ENCODE results near the gene CD58.
A peak's percentile ranks its signal among the peaks of the same experiment; 100 is the strongest.
"Not testable (repeated sequence)": the region's sequence is repeated elsewhere in the genome, so short reads cannot be mapped to it uniquely, and the experiment has no call there.

Gene CD58

GRCh38 chr1:116570358-116571214 is at the start of gene CD58:
TSS of gene CD58 (minus strand) at chr1:116571026. CDS start at chr1:116570972, 54 bp downstream.
- peak; percentile 71 for DNase-seq

- DNase-seq = not testable (repeated sequence)
Measured at GRCh38 chr1:116620392-116620791, 49.6 kb upstream of the CD58 start.

GRCh38 chr1:116619106-116619505 is 48.3 kb upstream of the CD58 start:
- not testable (repeated sequence) for DNase-seq

GRCh38 chr1:116617808-116618207 is 47.0 kb upstream of the CD58 start:
- not testable (repeated sequence) for DNase-seq

- DNase-seq = not testable (repeated sequence)
Measured at GRCh38 chr1:116613825-116614224, 43.0 kb upstream of the CD58 start.

GRCh38 chr1:116609801-116610371 is 39.1 kb upstream of the CD58 start:
- DNase-seq = not testable (repeated sequence)

GRCh38 chr1:116608841-116609240 is 38.0 kb upstream of the CD58 start:
- not testable (repeated sequence) for DNase-seq

GRCh38 chr1:116608151-116608550 is 37.3 kb upstream of the CD58 start:
- not testable (repeated sequence) for DNase-seq

- not testable (repeated sequence) for DNase-seq
Measured at GRCh38 chr1:116607463-116607862, 36.6 kb upstream of the CD58 start.

GRCh38 chr1:116606067-116606466 is 35.2 kb upstream of the CD58 start:
- not testable (repeated sequence) for DNase-seq

- no peak for DNase-seq
Measured at GRCh38 chr1:116605315-116605714, 34.5 kb upstream of the CD58 start.

- not testable (repeated sequence) for DNase-seq
Measured at GRCh38 chr1:116604408-116604807, 33.6 kb upstream of the CD58 start.

GRCh38 chr1:116603646-116604045 is 32.8 kb upstream of the CD58 start:
- DNase-seq = not testable (repeated sequence)

- not testable (repeated sequence) for DNase-seq
Measured at GRCh38 chr1:116599369-116599768, 28.5 kb upstream of the CD58 start.

GRCh38 chr1:116598420-116599036 is 27.7 kb upstream of the CD58 start:
- DNase-seq = not testable (repeated sequence)

GRCh38 chr1:116597388-116597787 is 26.6 kb upstream of the CD58 start:
- DNase-seq = not testable (repeated sequence)

- not testable (repeated sequence) for DNase-seq
Measured at GRCh38 chr1:116596742-116597307, 26.0 kb upstream of the CD58 start.

- peak; percentile 28 for DNase-seq
Measured at GRCh38 chr1:116595946-116596741, 25.3 kb upstream of the CD58 start.

- DNase-seq = not testable (repeated sequence)
Measured at GRCh38 chr1:116595065-116595840, 24.4 kb upstream of the CD58 start.

- not testable (repeated sequence) for DNase-seq
Measured at GRCh38 chr1:116593977-116594376, 23.2 kb upstream of the CD58 start.

- DNase-seq = not testable (repeated sequence)
Measured at GRCh38 chr1:116593401-116593800, 22.6 kb upstream of the CD58 start.

Data from fibroblast of upper back skin (primary cell).